GM19025 (cell line): ENCODE measurements around the gene TMEM143.
"Not testable (repeated sequence)": the region's sequence is repeated elsewhere in the genome, so short reads cannot be mapped to it uniquely, and the experiment has no call there.

Source experiments
- ATAC-seq: cut with Tn5 transposase; IDR thresholded peaks from one replicate; pipeline ENCODE4 v1.9.1; 2021; ENCODE audit warnings: mild to moderate bottlenecking, low read depth, moderate library complexity; ENCODE audit not compliant: unreplicated experiment

Gene TMEM143

GRCh38 chr19:48301886-48302599 is 61.7 kb downstream of the TMEM143 start:
- no peak for ATAC-seq

GRCh38 chr19:48297975-48298374 is 65.8 kb downstream of the TMEM143 start:
- no peak for ATAC-seq

- no peak for ATAC-seq
Measured at GRCh38 chr19:48296963-48297734, 66.6 kb downstream of the TMEM143 start.

- ATAC-seq = no peak
Measured at GRCh38 chr19:48295458-48295857, 68.3 kb downstream of the TMEM143 start.

GRCh38 chr19:48292798-48293197 is 70.9 kb downstream of the TMEM143 start:
- no peak for ATAC-seq

GRCh38 chr19:48291489-48291815 is 72.3 kb downstream of the TMEM143 start:
- not testable (repeated sequence) for ATAC-seq

- ATAC-seq = no peak
Measured at GRCh38 chr19:48290771-48291488, 72.8 kb downstream of the TMEM143 start.

- no peak for ATAC-seq
Measured at GRCh38 chr19:48290401-48290770, 73.4 kb downstream of the TMEM143 start.

- ATAC-seq = no peak
Measured at GRCh38 chr19:48287748-48288147, 76.0 kb downstream of the TMEM143 start.

- ATAC-seq = no peak
Measured at GRCh38 chr19:48284896-48285295, 78.8 kb downstream of the TMEM143 start.

GRCh38 chr19:48283908-48284307 is 79.8 kb downstream of the TMEM143 start:
- ATAC-seq = no peak
